Measurements from ENCODE around the gene PROC.

PROC gene

GRCh38 chr2:127423478-127423843, 5.2 kb downstream of the PROC start:
- CTCF ChIA-PET = interaction anchor here (1.0 to 3.3 kb wide), 5 partner anchors 8 to 100 kb away, joined by 3 to 26 read pairs (median 6); no protein-coding TSS in a partner anchor
- POLR2A ChIA-PET = interaction anchor here (0.6 kb wide), 1 partner anchor 35 kb away, joined by 3 read pairs; no protein-coding TSS in a partner anchor
- peaks cover 0 to 24% (median 0%) of the 10 kb centered on the region in 5 experiments for H3K27me3 ChIP-seq (replicated peaks in 2 of 5; ENCODE audit: control insufficient read depth in 4 of 5, insufficient read depth in 5 of 5, low read length in 4 of 5)
- no peaks in the 10 kb centered on the region for H3K36me3 ChIP-seq (ENCODE audit: control insufficient read depth in 4 of 4, insufficient read depth in 4 of 4, low read length in 3 of 4)
- no peaks in the 10 kb centered on the region for H3K9me3 ChIP-seq (ENCODE audit: control extremely low read depth in 1 of 5, control insufficient read depth in 4 of 5, insufficient read depth in 2 of 5, low read depth in 1 of 5, low read length in 4 of 5)
- H3K27ac ChIP-seq (ENCODE audit: insufficient read depth in 1 of 2, low read depth in 1 of 2, low read length in 2 of 2, poor library complexity in 1 of 2, severe bottlenecking in 2 of 2) = no peak overlapping the region
- H3K4me1 ChIP-seq (ENCODE audit: control extremely low read depth in 1 of 4, control insufficient read depth in 4 of 4, insufficient read depth in 4 of 4, low read length in 3 of 4) = peaks cover 0 to 23% (median 17%) of the 10 kb centered on the region in 4 experiments
- under 1% methylated on average over 22 of the region's 29 CpGs for WGBS (ENCODE audit: insufficient coverage)
- peak overlapping the region; percentile 13 to 77 (median 59) for H3K4me3 ChIP-seq (ENCODE audit: control insufficient read depth in 1 of 7, extremely low read depth in 1 of 7, insufficient read depth in 4 of 7, low read depth in 2 of 7, low read length in 6 of 7)
- DNase-seq = no peak

DNA sequence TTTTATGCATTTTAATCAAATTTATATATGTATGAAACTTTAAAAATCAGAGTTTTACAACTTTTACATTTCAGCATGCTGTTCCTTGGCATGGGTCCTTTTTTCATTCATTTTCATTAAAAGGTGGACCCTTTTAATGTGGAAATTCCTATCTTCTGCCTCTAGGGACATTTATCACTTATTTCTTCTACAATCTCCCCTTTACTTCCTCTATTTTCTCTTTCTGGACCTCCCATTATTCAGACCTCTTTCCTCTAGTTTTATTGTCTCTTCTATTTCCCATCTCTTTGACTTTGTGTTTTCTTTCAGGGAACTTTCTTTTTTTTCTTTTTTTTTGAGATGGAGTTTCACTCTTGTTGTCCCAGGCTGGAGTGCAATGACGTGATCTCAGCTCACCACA, 5.7 kb downstream of the PROC start:
- no peaks in the 10 kb centered on the region for H3K9me3 ChIP-seq (ENCODE audit: control extremely low read depth in 1 of 5, control insufficient read depth in 4 of 5, insufficient read depth in 2 of 5, low read depth in 1 of 5, low read length in 4 of 5)
- DNase-seq = peak; percentile 34 to 70 (median 63)
- POLR2A ChIA-PET = no interaction called here
- peaks cover 0 to 24% (median 0%) of the 10 kb centered on the region in 5 experiments for H3K27me3 ChIP-seq (replicated peaks in 2 of 5; ENCODE audit: control insufficient read depth in 4 of 5, insufficient read depth in 5 of 5, low read length in 4 of 5)
- 88% methylated on average over 1 of the region's 1 CpG for WGBS (ENCODE audit: insufficient coverage)
- peaks cover 0 to 23% (median 17%) of the 10 kb centered on the region in 4 experiments for H3K4me1 ChIP-seq (ENCODE audit: control extremely low read depth in 1 of 4, control insufficient read depth in 4 of 4, insufficient read depth in 4 of 4, low read length in 3 of 4)
- H3K27ac ChIP-seq (ENCODE audit: insufficient read depth in 1 of 2, low read depth in 1 of 2, low read length in 2 of 2, poor library complexity in 1 of 2, severe bottlenecking in 2 of 2) = no peak overlapping the region
- H3K36me3 ChIP-seq (ENCODE audit: control insufficient read depth in 4 of 4, insufficient read depth in 4 of 4, low read length in 3 of 4) = no peaks in the 10 kb centered on the region
- CTCF ChIA-PET = interaction anchor here (0.7 to 3.3 kb wide), 10 partner anchors 9 to 89 kb away, joined by 3 to 26 read pairs (median 4); no protein-coding TSS in a partner anchor
- H3K4me3 ChIP-seq (ENCODE audit: control insufficient read depth in 1 of 7, extremely low read depth in 1 of 7, insufficient read depth in 4 of 7, low read depth in 2 of 7, low read length in 6 of 7) = peak overlapping the region in 6 of 7 experiments; percentile 50 to 77 (median 61)

GRCh38 chr2:127424598-127425520, 6.6 kb downstream of the PROC start:
- Histone ChIP-seq H3K36me3 (ENCODE audit: control insufficient read depth in 4 of 4, insufficient read depth in 4 of 4, low read length in 3 of 4) (no peaks in the 10 kb centered on the region), H3K4me3 (ENCODE audit: control insufficient read depth in 1 of 7, extremely low read depth in 1 of 7, insufficient read depth in 4 of 7, low read depth in 2 of 7, low read length in 6 of 7) (no peak overlapping the region), H3K4me1 (ENCODE audit: control extremely low read depth in 1 of 4, control insufficient read depth in 4 of 4, insufficient read depth in 4 of 4, low read length in 3 of 4) (peaks cover 0 to 23% (median 17%) of the 10 kb centered on the region in 4 experiments), H3K27me3 (replicated peaks in 2 of 5; ENCODE audit: control insufficient read depth in 4 of 5, insufficient read depth in 5 of 5, low read length in 4 of 5) (peaks cover 0 to 24% (median 0%) of the 10 kb centered on the region in 5 experiments), H3K9me3 (ENCODE audit: control extremely low read depth in 1 of 5, control insufficient read depth in 4 of 5, insufficient read depth in 2 of 5, low read depth in 1 of 5, low read length in 4 of 5) (no peaks in the 10 kb centered on the region), H3K27ac (ENCODE audit: insufficient read depth in 1 of 2, low read depth in 1 of 2, low read length in 2 of 2, poor library complexity in 1 of 2, severe bottlenecking in 2 of 2) (no peak overlapping the region)
- ChIA-PET CTCF (interaction anchor here (0.7 to 3.3 kb wide), 16 partner anchors 8 to 264 kb away, joined by 3 to 26 read pairs (median 3); no protein-coding TSS in a partner anchor), POLR2A (no interaction called here)
- 75% methylated on average over 12 of the region's 13 CpGs for WGBS (ENCODE audit: insufficient coverage)
- peak in 1 of 3 donors; percentile 36 for DNase-seq

DNA sequence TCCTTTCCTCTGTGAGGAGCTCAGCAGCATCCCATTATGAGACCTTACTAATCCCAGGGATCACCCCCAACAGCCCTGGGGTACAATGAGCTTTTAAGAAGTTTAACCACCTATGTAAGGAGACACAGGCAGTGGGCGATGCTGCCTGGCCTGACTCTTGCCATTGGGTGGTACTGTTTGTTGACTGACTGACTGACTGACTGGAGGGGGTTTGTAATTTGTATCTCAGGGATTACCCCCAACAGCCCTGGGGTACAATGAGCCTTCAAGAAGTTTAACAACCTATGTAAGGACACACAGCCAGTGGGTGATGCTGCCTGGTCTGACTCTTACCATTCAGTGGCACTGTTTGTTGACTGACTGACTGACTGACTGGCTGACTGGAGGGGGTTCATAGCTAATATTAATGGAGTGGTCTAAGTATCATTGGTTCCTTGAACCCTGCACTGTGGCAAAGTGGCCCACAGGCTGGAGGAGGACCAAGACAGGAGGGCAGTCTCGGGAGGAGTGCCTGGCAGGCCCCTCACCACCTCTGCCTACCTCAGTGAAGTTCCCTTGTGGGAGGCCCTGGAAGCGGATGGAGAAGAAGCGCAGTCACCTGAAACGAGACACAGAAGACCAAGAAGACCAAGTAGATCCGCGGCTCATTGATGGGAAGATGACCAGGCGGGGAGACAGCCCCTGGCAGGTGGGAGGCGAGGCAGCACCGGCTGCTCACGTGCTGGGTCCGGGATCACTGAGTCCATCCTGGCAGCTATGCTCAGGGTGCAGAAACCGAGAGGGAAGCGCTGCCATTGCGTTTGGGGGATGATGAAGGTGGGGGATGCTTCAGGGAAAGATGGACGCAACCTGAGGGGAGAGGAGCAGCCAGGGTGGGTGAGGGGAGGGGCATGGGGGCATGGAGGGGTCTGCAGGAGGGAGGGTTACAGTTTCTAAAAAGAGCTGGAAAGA, 7.6 kb downstream of the PROC start:
- CTCF ChIA-PET = interaction anchor here (0.9 to 3.3 kb wide), 11 partner anchors 8 to 265 kb away, joined by 3 to 26 read pairs (median 3); no protein-coding TSS in a partner anchor
- peaks cover 0 to 23% (median 0%) of the 10 kb centered on the region in 5 experiments for H3K27me3 ChIP-seq (replicated peaks in 2 of 5; ENCODE audit: control insufficient read depth in 4 of 5, insufficient read depth in 5 of 5, low read length in 4 of 5)
- POLR2A ChIA-PET = no interaction called here
- no peaks in the 10 kb centered on the region for H3K36me3 ChIP-seq (ENCODE audit: control insufficient read depth in 4 of 4, insufficient read depth in 4 of 4, low read length in 3 of 4)
- H3K4me3 ChIP-seq (ENCODE audit: control insufficient read depth in 1 of 7, extremely low read depth in 1 of 7, insufficient read depth in 4 of 7, low read depth in 2 of 7, low read length in 6 of 7) = no peak overlapping the region
- no peak for DNase-seq
- H3K4me1 ChIP-seq (ENCODE audit: control extremely low read depth in 1 of 4, control insufficient read depth in 4 of 4, insufficient read depth in 4 of 4, low read length in 3 of 4) = peaks cover 0 to 23% (median 17%) of the 10 kb centered on the region in 4 experiments
- WGBS (ENCODE audit: insufficient coverage) = 99% methylated on average over 14 of the region's 16 CpGs
- no peak overlapping the region for H3K27ac ChIP-seq (ENCODE audit: insufficient read depth in 1 of 2, low read depth in 1 of 2, low read length in 2 of 2, poor library complexity in 1 of 2, severe bottlenecking in 2 of 2)
- H3K9me3 ChIP-seq (ENCODE audit: control extremely low read depth in 1 of 5, control insufficient read depth in 4 of 5, insufficient read depth in 2 of 5, low read depth in 1 of 5, low read length in 4 of 5) = no peaks in the 10 kb centered on the region

- H3K27me3 ChIP-seq (replicated peaks in 2 of 5; ENCODE audit: control insufficient read depth in 4 of 5, insufficient read depth in 5 of 5, low read length in 4 of 5) = peaks cover 0 to 14% (median 0%) of the 10 kb centered on the region in 5 experiments
- H3K27ac ChIP-seq (ENCODE audit: insufficient read depth in 1 of 2, low read depth in 1 of 2, low read length in 2 of 2, poor library complexity in 1 of 2, severe bottlenecking in 2 of 2) = no peak overlapping the region
- POLR2A ChIA-PET = no interaction called here
- DNase-seq = no peak
- CTCF ChIA-PET = interaction anchor here (1.0 kb wide), 1 partner anchor 9 kb away, joined by 3 read pairs; no protein-coding TSS in a partner anchor
- H3K36me3 ChIP-seq (ENCODE audit: control insufficient read depth in 4 of 4, insufficient read depth in 4 of 4, low read length in 3 of 4) = peaks cover 0 to 3% (median 0%) of the 10 kb centered on the region in 4 experiments
- no peak overlapping the region for H3K4me3 ChIP-seq (ENCODE audit: control insufficient read depth in 1 of 7, extremely low read depth in 1 of 7, insufficient read depth in 4 of 7, low read depth in 2 of 7, low read length in 6 of 7)
- 99% methylated on average over 10 of the region's 10 CpGs for WGBS (ENCODE audit: insufficient coverage)
- H3K4me1 ChIP-seq (ENCODE audit: control extremely low read depth in 1 of 4, control insufficient read depth in 4 of 4, insufficient read depth in 4 of 4, low read length in 3 of 4) = peaks cover 0 to 23% (median 17%) of the 10 kb centered on the region in 4 experiments
- H3K9me3 ChIP-seq (ENCODE audit: control extremely low read depth in 1 of 5, control insufficient read depth in 4 of 5, insufficient read depth in 2 of 5, low read depth in 1 of 5, low read length in 4 of 5) = no peaks in the 10 kb centered on the region
Measured at GRCh38 chr2:127426501-127427354, 8.5 kb downstream of the PROC start.

Measured in common myeloid progenitor, CD34-positive (primary cell).